GM12878 (cell line): Measurements from ENCODE around the gene CTCFL. TPM values are rescaled to one million over a fixed set of nuclear protein-coding genes. Genes with fewer than 3 reads are reported as not detected.

Experiments
- BACH1 ChIP-seq: fragments of 450-650 bp; IDR thresholded peaks from 2 replicates; pipeline ENCODE4 v1.6.1; 2017; ENCODE audit warnings: mild to moderate bottlenecking, borderline replicate concordance
- HDGF ChIP-seq: fragments of 450-650 bp; IDR thresholded peaks from 2 replicates; pipeline ENCODE4 v1.6.1; 2016; ENCODE audit warnings: antibody characterized with exemption
- IKZF1 ChIP-seq: fragments of 450-650 bp; conservative IDR thresholded peaks from 2 replicates; pipeline ENCODE4 v1.6.1; 2017; ENCODE audit warnings: antibody characterized with exemption, mild to moderate bottlenecking
- polyA plus RNA-seq, 11 experiments: library from polyadenylated mRNA; depleted of rRNA in 4 of 11; unstranded in 6 of 11; stranded (reverse) in 5 of 11; fragments of >200 nt; fragmentation: Nextera tagmentation in 4 of 11; fragmentation: Illumina TruSeq in 1 of 11; extraction: Ambion mirVana in 4 of 11; extraction: Trizol in 1 of 11; gene quantifications; 1 replicate in 1 of 11; 2 replicates in 10 of 11; pipeline versions ENCODE4 v1.2.1 to v1.2.3, GENCODE V29; 2011 to 2016; ENCODE audit warnings: inconsistent platforms in 2 of 11, missing spikeins in 2 of 11, low read depth in 1 of 11
- total RNA-seq, 4 experiments: library from RNA; depleted of rRNA in 3 of 4; stranded (reverse); fragments of >200 nt in 3 of 4; fragmentation: Illumina TruSeq in 1 of 4; extraction: Trizol in 1 of 4; gene quantifications; 2 replicates each; pipeline versions ENCODE4 v1.2.1 to v1.2.3, GENCODE V29; 2013 to 2021
- TF ChIP-seq, protein P1 (sequence below): IDR thresholded peaks from 2 replicates; pipeline ENCODE4 v1.6.1; 2012; ENCODE audit warnings: low read depth, low read length, improper control_type of control experiment
- TF ChIP-seq, protein P2 (sequence below): fragments of 450-650 bp; IDR thresholded peaks from 2 replicates; pipeline ENCODE4 v1.6.1; 2017; ENCODE audit warnings: mild to moderate bottlenecking, moderate library complexity
- TF ChIP-seq, protein P3 (sequence below): fragments of 450-650 bp; IDR thresholded peaks from 2 replicates; pipeline ENCODE4 v1.6.1; 2017; ENCODE audit warnings: mild to moderate bottlenecking, moderate library complexity

Gene CTCFL
- total and polyA plus RNA-seq, 10 of the 15 experiments (the other 5 are each of a cell fraction or from before 2014, with no cell fraction given), result 0.06 to 0.20 (median 0.11) TPM; not detected in 4

DNA sequence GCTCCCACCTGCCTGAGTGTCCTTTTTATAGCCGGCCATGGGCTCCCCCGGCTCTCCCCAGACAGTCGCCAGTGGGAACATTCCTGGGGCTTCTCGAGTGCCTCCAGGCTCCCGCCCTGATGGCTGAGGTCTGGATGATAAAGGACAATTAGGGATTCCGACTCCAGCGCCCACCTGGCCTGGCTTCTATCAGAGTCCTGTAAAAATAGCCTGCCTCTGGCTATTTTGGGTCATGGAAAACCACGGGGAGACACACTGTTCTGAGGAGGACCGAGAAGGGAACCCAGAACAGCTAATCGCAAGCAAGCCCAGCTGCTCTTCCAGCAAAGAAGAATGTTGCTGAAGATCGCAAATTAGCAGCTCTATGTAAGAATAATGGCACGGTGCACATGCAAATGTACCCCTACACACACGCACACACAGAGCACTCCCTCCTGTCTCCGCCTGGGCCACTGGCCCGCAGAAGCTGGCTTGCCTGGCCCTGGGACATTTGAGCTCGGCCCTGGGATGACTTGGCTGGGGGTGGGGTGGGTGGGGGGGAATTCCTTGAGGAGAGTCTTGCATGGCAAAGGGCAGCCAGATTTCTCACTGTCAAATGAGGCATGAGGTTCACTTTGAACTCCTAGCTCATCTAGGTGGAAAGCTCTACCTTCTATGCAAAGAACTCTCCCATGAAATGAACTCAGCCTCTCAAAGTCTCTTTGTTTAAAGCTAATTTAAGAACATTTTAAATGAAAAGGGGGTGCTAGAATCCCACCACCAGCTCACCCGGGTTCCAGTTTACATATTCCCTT lies 55.3 kb downstream of the CTCFL start (continued):
- TF ChIP-seq, protein P1, sequence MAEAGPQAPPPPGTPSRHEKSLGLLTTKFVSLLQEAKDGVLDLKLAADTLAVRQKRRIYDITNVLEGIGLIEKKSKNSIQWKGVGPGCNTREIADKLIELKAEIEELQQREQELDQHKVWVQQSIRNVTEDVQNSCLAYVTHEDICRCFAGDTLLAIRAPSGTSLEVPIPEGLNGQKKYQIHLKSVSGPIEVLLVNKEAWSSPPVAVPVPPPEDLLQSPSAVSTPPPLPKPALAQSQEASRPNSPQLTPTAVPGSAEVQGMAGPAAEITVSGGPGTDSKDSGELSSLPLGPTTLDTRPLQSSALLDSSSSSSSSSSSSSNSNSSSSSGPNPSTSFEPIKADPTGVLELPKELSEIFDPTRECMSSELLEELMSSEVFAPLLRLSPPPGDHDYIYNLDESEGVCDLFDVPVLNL, result no peak
- TF ChIP-seq, protein P2, sequence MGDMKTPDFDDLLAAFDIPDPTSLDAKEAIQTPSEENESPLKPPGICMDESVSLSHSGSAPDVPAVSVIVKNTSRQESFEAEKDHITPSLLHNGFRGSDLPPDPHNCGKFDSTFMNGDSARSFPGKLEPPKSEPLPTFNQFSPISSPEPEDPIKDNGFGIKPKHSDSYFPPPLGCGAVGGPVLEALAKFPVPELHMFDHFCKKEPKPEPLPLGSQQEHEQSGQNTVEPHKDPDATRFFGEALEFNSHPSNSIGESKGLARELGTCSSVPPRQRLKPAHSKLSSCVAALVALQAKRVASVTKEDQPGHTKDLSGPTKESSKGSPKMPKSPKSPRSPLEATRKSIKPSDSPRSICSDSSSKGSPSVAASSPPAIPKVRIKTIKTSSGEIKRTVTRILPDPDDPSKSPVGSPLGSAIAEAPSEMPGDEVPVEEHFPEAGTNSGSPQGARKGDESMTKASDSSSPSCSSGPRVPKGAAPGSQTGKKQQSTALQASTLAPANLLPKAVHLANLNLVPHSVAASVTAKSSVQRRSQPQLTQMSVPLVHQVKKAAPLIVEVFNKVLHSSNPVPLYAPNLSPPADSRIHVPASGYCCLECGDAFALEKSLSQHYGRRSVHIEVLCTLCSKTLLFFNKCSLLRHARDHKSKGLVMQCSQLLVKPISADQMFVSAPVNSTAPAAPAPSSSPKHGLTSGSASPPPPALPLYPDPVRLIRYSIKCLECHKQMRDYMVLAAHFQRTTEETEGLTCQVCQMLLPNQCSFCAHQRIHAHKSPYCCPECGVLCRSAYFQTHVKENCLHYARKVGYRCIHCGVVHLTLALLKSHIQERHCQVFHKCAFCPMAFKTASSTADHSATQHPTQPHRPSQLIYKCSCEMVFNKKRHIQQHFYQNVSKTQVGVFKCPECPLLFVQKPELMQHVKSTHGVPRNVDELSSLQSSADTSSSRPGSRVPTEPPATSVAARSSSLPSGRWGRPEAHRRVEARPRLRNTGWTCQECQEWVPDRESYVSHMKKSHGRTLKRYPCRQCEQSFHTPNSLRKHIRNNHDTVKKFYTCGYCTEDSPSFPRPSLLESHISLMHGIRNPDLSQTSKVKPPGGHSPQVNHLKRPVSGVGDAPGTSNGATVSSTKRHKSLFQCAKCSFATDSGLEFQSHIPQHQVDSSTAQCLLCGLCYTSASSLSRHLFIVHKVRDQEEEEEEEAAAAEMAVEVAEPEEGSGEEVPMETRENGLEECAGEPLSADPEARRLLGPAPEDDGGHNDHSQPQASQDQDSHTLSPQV, result no peak
- TF ChIP-seq, protein P3, sequence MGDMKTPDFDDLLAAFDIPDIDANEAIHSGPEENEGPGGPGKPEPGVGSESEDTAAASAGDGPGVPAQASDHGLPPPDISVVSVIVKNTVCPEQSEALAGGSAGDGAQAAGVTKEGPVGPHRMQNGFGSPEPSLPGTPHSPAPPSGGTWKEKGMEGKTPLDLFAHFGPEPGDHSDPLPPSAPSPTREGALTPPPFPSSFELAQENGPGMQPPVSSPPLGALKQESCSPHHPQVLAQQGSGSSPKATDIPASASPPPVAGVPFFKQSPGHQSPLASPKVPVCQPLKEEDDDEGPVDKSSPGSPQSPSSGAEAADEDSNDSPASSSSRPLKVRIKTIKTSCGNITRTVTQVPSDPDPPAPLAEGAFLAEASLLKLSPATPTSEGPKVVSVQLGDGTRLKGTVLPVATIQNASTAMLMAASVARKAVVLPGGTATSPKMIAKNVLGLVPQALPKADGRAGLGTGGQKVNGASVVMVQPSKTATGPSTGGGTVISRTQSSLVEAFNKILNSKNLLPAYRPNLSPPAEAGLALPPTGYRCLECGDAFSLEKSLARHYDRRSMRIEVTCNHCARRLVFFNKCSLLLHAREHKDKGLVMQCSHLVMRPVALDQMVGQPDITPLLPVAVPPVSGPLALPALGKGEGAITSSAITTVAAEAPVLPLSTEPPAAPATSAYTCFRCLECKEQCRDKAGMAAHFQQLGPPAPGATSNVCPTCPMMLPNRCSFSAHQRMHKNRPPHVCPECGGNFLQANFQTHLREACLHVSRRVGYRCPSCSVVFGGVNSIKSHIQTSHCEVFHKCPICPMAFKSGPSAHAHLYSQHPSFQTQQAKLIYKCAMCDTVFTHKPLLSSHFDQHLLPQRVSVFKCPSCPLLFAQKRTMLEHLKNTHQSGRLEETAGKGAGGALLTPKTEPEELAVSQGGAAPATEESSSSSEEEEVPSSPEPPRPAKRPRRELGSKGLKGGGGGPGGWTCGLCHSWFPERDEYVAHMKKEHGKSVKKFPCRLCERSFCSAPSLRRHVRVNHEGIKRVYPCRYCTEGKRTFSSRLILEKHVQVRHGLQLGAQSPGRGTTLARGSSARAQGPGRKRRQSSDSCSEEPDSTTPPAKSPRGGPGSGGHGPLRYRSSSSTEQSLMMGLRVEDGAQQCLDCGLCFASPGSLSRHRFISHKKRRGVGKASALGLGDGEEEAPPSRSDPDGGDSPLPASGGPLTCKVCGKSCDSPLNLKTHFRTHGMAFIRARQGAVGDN, result peak; percentile 12; the same call in 1 of the 2 replicates
- TF ChIP-seq IKZF1, result 0 out of 2 replicates have a peak, but pooled peaks have one; percentile 14
- TF ChIP-seq HDGF, result no peak
- no peak for TF ChIP-seq BACH1
- TF ChIP-seq, all 136 proteins: peak for 5
